AG10803 (cell line): ENCODE results near the gene MS4A5.

ENCODE experiments used
- DNase-seq: peaks from one replicate; pipeline ENCODE4 v3.0.0; 2010; ENCODE audit warnings: low read depth
- H3K4me3 ChIP-seq: 2 replicates; pipeline ENCODE4 v1.5.1; 2011; ENCODE audit warnings: mild to moderate bottlenecking, low read length, control low read depth
- CTCF ChIP-seq: conservative IDR thresholded peaks from 2 replicates; pipeline ENCODE4 v1.5.1; 2011; ENCODE audit warnings: mild to moderate bottlenecking, low read length, control low read depth, inconsistent platforms

Gene MS4A5

GRCh38 chr11:60429272-60429671 is at the start of gene MS4A5:
Gene MS4A5, plus strand, starts transcription at chr11:60429572. Its CDS starts 103 bp downstream, at chr11:60429675.
- TF ChIP-seq CTCF = no peak

GRCh38 chr11:60389279-60389910 is 40.0 kb upstream of the MS4A5 start:
- H3K4me3 ChIP-seq = no peak overlapping the region
- no peak for DNase-seq
- TF ChIP-seq CTCF = no peak

More at GRCh38 chr11:60429272-60429671, at the start of gene MS4A5:
- no peak for DNase-seq
- H3K4me3 ChIP-seq = no peak within 1 kb of the TSS

- no peak for TF ChIP-seq CTCF
- no peak overlapping the region for H3K4me3 ChIP-seq
- no peak for DNase-seq
These were observed 39.0 kb upstream of the MS4A5 start for GRCh38 chr11:60390419-60390818.

- DNase-seq = no peak
- no peak overlapping the region for H3K4me3 ChIP-seq
- no peak for TF ChIP-seq CTCF
These were observed 37.0 kb upstream of the MS4A5 start for GRCh38 chr11:60392361-60392760.

GRCh38 chr11:60393016-60393415 is 36.4 kb upstream of the MS4A5 start:
- no peak for DNase-seq
- no peak overlapping the region for H3K4me3 ChIP-seq
- no peak for TF ChIP-seq CTCF

- TF ChIP-seq CTCF = no peak
- no peak for DNase-seq
- no peak overlapping the region for H3K4me3 ChIP-seq
These were observed 34.5 kb upstream of the MS4A5 start for GRCh38 chr11:60394666-60395380.

- no peak within 1 kb of the TSS for H3K4me3 ChIP-seq
- no peak for DNase-seq
- TF ChIP-seq CTCF = no peak
These were observed 33.0 kb upstream of the MS4A5 start, which contains the start of gene MS4A14 for GRCh38 chr11:60396382-60396781. Gene MS4A14, plus strand, starts transcription at chr11:60396459. Its CDS starts 120 bp downstream, at chr11:60396579.
